Common myeloid progenitor, CD34-positive (primary cell): ENCODE data around the gene APBA3.

Source experiments
- CTCF ChIA-PET: fragments of 350-600 bp; sonication (Branson Sonifier 250); formaldehyde crosslinking; loops from one replicate; lab custom pipeline; 2021; ENCODE audit warnings: antibody characterized with exemption; lab: Charles Lee
- POLR2A ChIA-PET: fragments of 350-600 bp; sonication (Branson Sonifier 250); formaldehyde crosslinking; loops from one replicate; lab custom pipeline; 2021; ENCODE audit warnings: antibody characterized with exemption; lab: Charles Lee
- DNase-seq, 3 donors: peaks; one replicate each; pipeline versions ENCODE4 v3.0.0 to v3.0.0-alpha.2; 2013
- H3K27ac ChIP-seq, 2 experiments: 1 replicate in 1 of 2; 2 replicates in 1 of 2; pipeline ENCODE4 v1.7.0; 2013; ENCODE audit warnings: inconsistent platforms in 2 of 2, low read length in 2 of 2, mild to moderate bottlenecking in 2 of 2, low read depth in 1 of 2, moderate library complexity in 1 of 2; ENCODE audit not compliant: severe bottlenecking in 2 of 2, insufficient read depth in 1 of 2, poor library complexity in 1 of 2
- H3K27me3 ChIP-seq, 5 experiments: replicated peaks in 2 of 5; 1 replicate in 3 of 5; 2 replicates in 2 of 5; pipeline versions ENCODE4 v1.6.1 to v1.7.0; 2013; ENCODE audit warnings: low read length in 4 of 5, mild to moderate bottlenecking in 2 of 5, moderate library complexity in 2 of 5, inconsistent platforms in 1 of 5; ENCODE audit not compliant: insufficient read depth in 5 of 5, control insufficient read depth in 4 of 5
- H3K36me3 ChIP-seq, 4 experiments: 1 replicate in 2 of 4; 2 replicates in 2 of 4; pipeline versions ENCODE4 v1.6.1 to v1.7.0; 2013; ENCODE audit warnings: low read length in 3 of 4, control low read depth in 1 of 4, mild to moderate bottlenecking in 1 of 4; ENCODE audit not compliant: control insufficient read depth in 4 of 4, insufficient read depth in 4 of 4
- H3K4me1 ChIP-seq, 4 experiments: 1 replicate in 3 of 4; 2 replicates in 1 of 4; pipeline versions ENCODE4 v1.6.1 to v1.7.1; 2013; ENCODE audit warnings: low read length in 3 of 4, mild to moderate bottlenecking in 3 of 4, control low read depth in 1 of 4, inconsistent platforms in 1 of 4, moderate library complexity in 1 of 4; ENCODE audit not compliant: control insufficient read depth in 4 of 4, insufficient read depth in 4 of 4; ENCODE audit errors: control extremely low read depth in 1 of 4
- H3K4me3 ChIP-seq, 7 experiments: 1 replicate in 4 of 7; 2 replicates in 3 of 7; pipeline versions ENCODE4 v1.5.1 to v1.7.0; 2013; ENCODE audit warnings: mild to moderate bottlenecking in 7 of 7, low read length in 6 of 7, moderate library complexity in 6 of 7, inconsistent platforms in 2 of 7, low read depth in 2 of 7, control low read depth in 1 of 7; ENCODE audit not compliant: insufficient read depth in 4 of 7, control insufficient read depth in 1 of 7; ENCODE audit errors: extremely low read depth in 1 of 7
- H3K9me3 ChIP-seq, 5 experiments: 1 replicate in 4 of 5; 2 replicates in 1 of 5; pipeline versions ENCODE4 v1.6.1 to v1.7.1; 2013; ENCODE audit warnings: low read length in 4 of 5, mild to moderate bottlenecking in 2 of 5, inconsistent platforms in 1 of 5, low read depth in 1 of 5, moderate library complexity in 1 of 5; ENCODE audit not compliant: control insufficient read depth in 4 of 5, insufficient read depth in 2 of 5; ENCODE audit errors: control extremely low read depth in 1 of 5
- WGBS: methylation state at CpG from one replicate; pipeline ENCODE4 v1.1.5; 2013; ENCODE audit not compliant: insufficient coverage; 5-methylcytosine and 5-hydroxymethylcytosine counted together

The APBA3 gene

GRCh38 chr19:3805859-3806258 is 44.4 kb upstream of the APBA3 start:
- H3K4me1 ChIP-seq = peaks cover 0 to 40% (median 15%) of the 10 kb centered on the region in 4 experiments
- no peaks in the 10 kb centered on the region for H3K36me3 ChIP-seq
- CTCF ChIA-PET = interaction anchor here (0.7 to 1.3 kb wide), 2 partner anchors 13 to 22 kb away, joined by 3 read pairs; no protein-coding TSS in a partner anchor
- H3K9me3 ChIP-seq = no peaks in the 10 kb centered on the region
- H3K27me3 ChIP-seq = peaks cover 0 to 19% (median 7%) of the 10 kb centered on the region in 5 experiments
- 94% methylated on average over 22 of the region's 29 CpGs for WGBS
- POLR2A ChIA-PET = no interaction called here
- no peak for DNase-seq
- H3K27ac ChIP-seq = no peak overlapping the region
- H3K4me3 ChIP-seq = no peak overlapping the region

DNA sequence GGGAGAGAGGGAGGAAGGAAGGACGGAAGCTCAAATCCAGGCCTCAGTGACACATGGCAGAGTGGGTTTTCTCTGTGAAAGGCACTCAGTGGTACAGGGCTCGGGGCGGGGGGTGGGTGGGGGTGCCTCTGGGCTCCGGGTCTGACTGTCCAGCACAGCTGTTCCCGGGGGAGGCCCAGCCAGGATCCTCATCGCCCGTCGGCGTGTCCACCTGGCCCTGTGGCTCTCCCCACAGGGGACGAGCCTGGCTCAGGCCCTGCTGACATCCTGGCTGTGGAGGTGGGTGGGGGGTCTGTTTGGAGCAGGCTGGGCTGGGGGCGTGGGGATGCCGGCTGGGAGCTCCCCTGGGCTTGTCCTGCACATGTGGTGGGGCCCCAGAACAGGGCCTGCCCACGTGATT is 42.9 kb upstream of the APBA3 start:
- Histone ChIP-seq H3K27me3 (peaks cover 0 to 25% (median 9%) of the 10 kb centered on the region in 5 experiments), H3K36me3 (no peaks in the 10 kb centered on the region), H3K4me1 (peaks cover 0 to 28% (median 13%) of the 10 kb centered on the region in 4 experiments), H3K9me3 (no peaks in the 10 kb centered on the region), H3K4me3 (no peak overlapping the region), H3K27ac (no peak overlapping the region)
- POLR2A ChIA-PET = no interaction called here
- CTCF ChIA-PET = interaction anchor here (1.4 kb wide), 1 partner anchor 13 kb away, joined by 5 read pairs; no protein-coding TSS in a partner anchor
- no peak for DNase-seq
- 100% methylated on average over 5 of the region's 13 CpGs for WGBS

DNA sequence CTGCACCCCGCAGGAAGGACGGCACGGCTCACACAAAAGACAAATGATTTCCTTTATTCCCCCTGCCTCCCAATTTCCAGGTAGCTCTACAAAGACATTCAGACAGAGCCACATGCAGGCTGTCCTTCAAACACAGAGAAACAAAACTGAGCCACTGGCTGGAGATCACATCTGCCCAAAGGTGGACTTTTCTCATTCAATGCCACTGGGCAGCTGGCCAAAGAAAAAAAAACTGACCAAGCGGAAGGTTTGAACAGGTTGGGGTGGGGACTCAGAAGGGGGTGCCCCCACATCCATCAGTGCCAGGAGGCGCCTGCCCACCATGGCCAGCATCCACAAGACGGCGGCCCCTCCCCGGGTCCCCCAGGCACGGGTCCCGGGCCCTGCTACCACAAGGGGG is 42.5 kb upstream of the APBA3 start:
- DNase-seq = no peak
- ChIA-PET POLR2A (no interaction called here), CTCF (interaction anchor here (1.4 kb wide), 1 partner anchor 14 kb away, joined by 5 read pairs; no protein-coding TSS in a partner anchor)
- Histone ChIP-seq H3K9me3 (no peaks in the 10 kb centered on the region), H3K27ac (no peak overlapping the region), H3K36me3 (no peaks in the 10 kb centered on the region), H3K27me3 (peaks cover 0 to 25% (median 9%) of the 10 kb centered on the region in 5 experiments), H3K4me1 (peaks cover 0 to 26% (median 13%) of the 10 kb centered on the region in 4 experiments), H3K4me3 (no peak overlapping the region)
- 89% methylated on average over 4 of the region's 10 CpGs for WGBS

DNA sequence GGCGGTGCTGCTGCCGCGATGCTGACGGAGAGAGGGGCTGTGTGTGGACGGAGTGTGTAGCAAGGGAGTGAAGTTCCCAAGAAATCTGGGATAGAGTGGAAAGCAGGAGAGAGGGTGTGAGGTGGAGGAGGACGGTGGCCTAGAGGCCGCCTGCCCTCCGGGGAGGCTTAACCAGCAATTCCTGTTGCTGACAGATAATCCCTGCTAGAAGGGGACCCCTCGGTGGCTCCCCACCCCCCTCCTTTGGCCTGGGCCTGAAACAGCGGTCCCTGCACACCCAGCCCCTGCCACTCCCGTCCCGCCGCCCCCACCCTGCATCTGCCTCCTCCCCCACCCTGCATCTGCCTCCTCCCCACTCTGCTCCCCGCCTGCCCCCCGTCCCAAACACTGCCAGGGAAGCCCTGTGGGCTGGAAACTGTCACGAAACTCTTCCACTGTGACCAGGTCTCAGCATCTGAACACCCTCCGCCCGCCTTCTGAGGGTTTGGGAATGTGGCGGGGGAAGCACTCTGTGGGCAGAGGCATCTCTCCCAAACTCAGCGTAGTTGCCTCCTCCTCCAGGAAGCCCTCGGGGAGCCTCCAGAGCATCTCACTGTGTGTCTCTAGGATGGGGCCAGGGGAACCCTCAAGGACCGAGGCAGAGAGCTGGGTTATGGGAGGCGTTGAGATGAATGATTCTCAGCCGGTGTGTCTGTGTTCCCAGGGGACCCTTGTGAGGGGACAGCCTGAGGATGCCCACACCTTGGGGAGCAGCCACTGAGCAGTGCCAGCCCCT is 41.8 kb upstream of the APBA3 start:
- POLR2A ChIA-PET = no interaction called here
- H3K4me1 ChIP-seq = peaks cover 0 to 23% (median 14%) of the 10 kb centered on the region in 4 experiments
- H3K27me3 ChIP-seq = peaks cover 0 to 25% (median 9%) of the 10 kb centered on the region in 5 experiments
- DNase-seq = no peak
- CTCF ChIA-PET = interaction anchor here (1.4 kb wide), 1 partner anchor 15 kb away, joined by 5 read pairs; no protein-coding TSS in a partner anchor
- H3K36me3 ChIP-seq = no peaks in the 10 kb centered on the region
- no peak overlapping the region for H3K4me3 ChIP-seq
- H3K27ac ChIP-seq = no peak overlapping the region
- no peaks in the 10 kb centered on the region for H3K9me3 ChIP-seq
- WGBS = 88% methylated on average over 10 of the region's 24 CpGs

GRCh38 chr19:3801412-3802096 is 40.1 kb upstream of the APBA3 start:
- peak in 2 of 3 donors; percentile 63 to 64 for DNase-seq
- H3K4me1 ChIP-seq = peaks cover 0 to 23% (median 15%) of the 10 kb centered on the region in 4 experiments
- ChIA-PET POLR2A (no interaction called here), CTCF (no interaction called here)
- peaks cover 0 to 5% (median 4%) of the 10 kb centered on the region in 5 experiments for H3K9me3 ChIP-seq
- H3K27ac ChIP-seq = no peak overlapping the region
- H3K36me3 ChIP-seq = no peaks in the 10 kb centered on the region
- WGBS = under 1% methylated on average over 40 of the region's 46 CpGs
- H3K27me3 ChIP-seq = peaks cover 0 to 25% (median 9%) of the 10 kb centered on the region in 5 experiments
- peak overlapping the region in 3 of 7 experiments; percentile 40 to 43 (median 42) for H3K4me3 ChIP-seq

GRCh38 chr19:3800996-3801395 is 39.5 kb upstream of the APBA3 start:
- POLR2A ChIA-PET = no interaction called here
- H3K9me3 ChIP-seq = peaks cover 0 to 10% (median 7%) of the 10 kb centered on the region in 5 experiments
- no peaks in the 10 kb centered on the region for H3K36me3 ChIP-seq
- H3K27ac ChIP-seq = no peak overlapping the region
- DNase-seq = no peak
- H3K27me3 ChIP-seq = peaks cover 0 to 25% (median 9%) of the 10 kb centered on the region in 5 experiments
- CTCF ChIA-PET = no interaction called here
- H3K4me3 ChIP-seq = peak overlapping the region in 1 of 7 experiments; percentile 43
- H3K4me1 ChIP-seq = peaks cover 0 to 23% (median 15%) of the 10 kb centered on the region in 4 experiments
- 26% methylated on average over 18 of the region's 21 CpGs for WGBS
